Natural killer cell (primary cell): ENCODE data around the gene OLFM4. TPM values are rescaled to one million over a fixed set of nuclear protein-coding genes. Genes with fewer than 3 reads are reported as not detected.

Experiments
- ATAC-seq, 3 donors: fragments of 150-1000 bp in 2 of 3; fragments of 200-7000 bp in 1 of 3; cut with Tn5 transposase; 1 replicate in 1 of 3; 2 replicates in 2 of 3; pipeline ENCODE4 v1.10.0; 2021; ENCODE audit warnings: mild to moderate bottlenecking in 2 of 3, moderate library complexity in 2 of 3
- DNase-seq, 2 donors: peaks; one replicate each; pipeline versions ENCODE4 v3.0.0 to v3.0.0-alpha.2; 2013 to 2021; ENCODE audit warnings: mixed read lengths in 1 of 2
- H3K27ac ChIP-seq: one replicate; pipeline ENCODE4 v1.5.1; 2013; ENCODE audit warnings: mild to moderate bottlenecking, low read length
- H3K27me3 ChIP-seq: one replicate; pipeline ENCODE4 v1.6.1; 2013; ENCODE audit warnings: low read length; ENCODE audit not compliant: control insufficient read depth, insufficient read depth
- H3K36me3 ChIP-seq: one replicate; pipeline ENCODE4 v1.6.1; 2013; ENCODE audit warnings: low read length; ENCODE audit not compliant: control insufficient read depth, insufficient read depth
- H3K4me1 ChIP-seq: one replicate; pipeline ENCODE4 v1.6.1; 2013; ENCODE audit warnings: low read length; ENCODE audit not compliant: control insufficient read depth, insufficient read depth
- H3K4me3 ChIP-seq: one replicate; pipeline ENCODE4 v1.5.1; 2013; ENCODE audit warnings: low read length
- H3K9me3 ChIP-seq: one replicate; pipeline ENCODE4 v1.6.1; 2013; ENCODE audit warnings: low read length; ENCODE audit not compliant: control insufficient read depth, insufficient read depth
- H3K27ac Mint-ChIP-seq, 2 donors: one replicate each; pipeline ENCODE4 v1.8.0; 2022; ENCODE audit warnings: mild to moderate bottlenecking in 2 of 2, mixed read lengths in 2 of 2, moderate library complexity in 1 of 2
- H3K27me3 Mint-ChIP-seq, 2 donors: one replicate each; pipeline ENCODE4 v1.8.0; 2022; ENCODE audit warnings: low read depth in 2 of 2, mixed read lengths in 2 of 2
- H3K36me3 Mint-ChIP-seq: one replicate; pipeline ENCODE4 v1.8.0; 2022; ENCODE audit warnings: mixed read lengths
- H3K4me1 Mint-ChIP-seq, 2 donors: one replicate each; pipeline ENCODE4 v1.8.0; 2022; ENCODE audit warnings: mixed read lengths in 2 of 2
- H3K4me3 Mint-ChIP-seq: one replicate; pipeline ENCODE4 v1.8.0; 2022; ENCODE audit warnings: mild to moderate bottlenecking, moderate library complexity, mixed read lengths
- H3K9me3 Mint-ChIP-seq, 2 donors: one replicate each; pipeline ENCODE4 v1.8.0; 2022; ENCODE audit warnings: mixed read lengths in 2 of 2
- WGBS: methylation state at CpG from one replicate; pipeline ENCODE4 v1.1.7; 2013; ENCODE audit warnings: missing lambda C conversion rate; ENCODE audit not compliant: insufficient coverage; 5-methylcytosine and 5-hydroxymethylcytosine counted together
- intact Hi-C: fragments of 100-400 bp; cut with micrococcal nuclease; formaldehyde crosslinking; loops from one replicate; pipeline ENCODE4 v1.14.2; 2022
- total RNA-seq, 4 donors: library from RNA; stranded (reverse); fragments of 120-200 nt in 1 of 4; gene quantifications; one replicate each; pipeline versions ENCODE4 v1.2.3 to v1.2.4, GENCODE V29; 2013 to 2022
- TF ChIP-seq, protein P1 (sequence below): fragments of 200-600 bp; IDR thresholded peaks from one replicate; pipeline ENCODE4 v1.8.0; 2022; ENCODE audit warnings: antibody characterized with exemption

OLFM4 gene
- total RNA-seq, 3 donors from 2014 or later (not counting 1 experiment from before 2014, with no cell fraction given), result not detected

DNA sequence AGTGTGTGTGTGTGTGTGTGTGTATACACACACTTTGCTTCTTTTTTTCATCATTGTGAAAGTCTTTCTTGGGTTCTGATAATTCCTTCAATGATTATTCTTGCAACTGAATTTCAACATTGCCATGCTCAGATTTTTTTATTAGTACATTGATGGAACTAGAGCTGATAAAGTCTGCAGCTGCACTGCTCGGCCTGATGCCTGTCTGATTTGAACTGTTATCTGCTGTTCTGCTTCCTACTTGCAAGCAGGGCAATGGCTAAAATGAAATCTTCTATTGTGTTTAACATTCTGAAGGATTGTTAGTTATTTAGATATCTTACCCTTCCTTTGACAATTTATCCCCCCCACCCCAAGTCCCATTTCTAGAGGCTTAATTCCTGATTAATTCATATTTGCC, 61.3 kb downstream of the OLFM4 start:
- TF ChIP-seq, protein P1, sequence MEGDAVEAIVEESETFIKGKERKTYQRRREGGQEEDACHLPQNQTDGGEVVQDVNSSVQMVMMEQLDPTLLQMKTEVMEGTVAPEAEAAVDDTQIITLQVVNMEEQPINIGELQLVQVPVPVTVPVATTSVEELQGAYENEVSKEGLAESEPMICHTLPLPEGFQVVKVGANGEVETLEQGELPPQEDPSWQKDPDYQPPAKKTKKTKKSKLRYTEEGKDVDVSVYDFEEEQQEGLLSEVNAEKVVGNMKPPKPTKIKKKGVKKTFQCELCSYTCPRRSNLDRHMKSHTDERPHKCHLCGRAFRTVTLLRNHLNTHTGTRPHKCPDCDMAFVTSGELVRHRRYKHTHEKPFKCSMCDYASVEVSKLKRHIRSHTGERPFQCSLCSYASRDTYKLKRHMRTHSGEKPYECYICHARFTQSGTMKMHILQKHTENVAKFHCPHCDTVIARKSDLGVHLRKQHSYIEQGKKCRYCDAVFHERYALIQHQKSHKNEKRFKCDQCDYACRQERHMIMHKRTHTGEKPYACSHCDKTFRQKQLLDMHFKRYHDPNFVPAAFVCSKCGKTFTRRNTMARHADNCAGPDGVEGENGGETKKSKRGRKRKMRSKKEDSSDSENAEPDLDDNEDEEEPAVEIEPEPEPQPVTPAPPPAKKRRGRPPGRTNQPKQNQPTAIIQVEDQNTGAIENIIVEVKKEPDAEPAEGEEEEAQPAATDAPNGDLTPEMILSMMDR, result no peak
- Histone ChIP-seq H3K27ac (no peak overlapping the region), H3K4me1 (no peaks in the 10 kb centered on the region), H3K27me3 (no peaks in the 10 kb centered on the region), H3K9me3 (no peaks in the 10 kb centered on the region), H3K4me3 (no peak overlapping the region), H3K36me3 (no peaks in the 10 kb centered on the region)
- 82% methylated on average over 1 of the region's 1 CpG for WGBS
- intact Hi-C loops, result no loop called here
- no peaks in the 10 kb centered on the region for H3K36me3 Mint-ChIP-seq
- H3K9me3 Mint-ChIP-seq, result peaks cover 2% of the 10 kb centered on the region in 2 donors
- no peak overlapping the region for H3K27ac Mint-ChIP-seq
- H3K4me1 Mint-ChIP-seq, result no peaks in the 10 kb centered on the region
- peaks cover 7 to 23% of the 10 kb centered on the region in 2 donors for H3K27me3 Mint-ChIP-seq
- H3K4me3 Mint-ChIP-seq, result no peak overlapping the region
- no peak for DNase-seq
- ATAC-seq, result no peak

DNA sequence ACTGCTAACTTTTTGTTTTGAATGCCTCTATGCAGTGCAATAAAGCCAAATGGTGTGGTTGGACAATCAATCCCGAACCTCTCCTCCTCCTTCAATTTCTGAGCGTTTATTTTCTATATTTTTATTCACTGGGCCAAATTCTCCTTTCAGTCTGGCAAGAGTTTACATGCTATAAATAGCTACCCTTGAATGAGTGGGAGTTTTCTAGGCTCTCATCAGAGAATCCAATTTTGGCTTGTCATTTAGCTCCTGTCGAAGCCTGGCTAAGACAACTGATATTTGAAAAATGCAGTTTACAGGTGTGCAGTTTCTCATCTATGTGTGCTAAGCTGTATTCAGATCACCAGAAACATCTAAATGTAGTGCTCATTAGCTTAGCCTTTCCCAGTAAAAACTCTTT, 61.8 kb downstream of the OLFM4 start:
- no peaks in the 10 kb centered on the region for H3K4me1 Mint-ChIP-seq
- Histone ChIP-seq H3K27ac (no peak overlapping the region), H3K36me3 (no peaks in the 10 kb centered on the region), H3K9me3 (no peaks in the 10 kb centered on the region), H3K4me3 (no peak overlapping the region), H3K27me3 (no peaks in the 10 kb centered on the region), H3K4me1 (no peaks in the 10 kb centered on the region)
- intact Hi-C loops, result no loop called here
- peaks cover 7 to 23% of the 10 kb centered on the region in 2 donors for H3K27me3 Mint-ChIP-seq
- no peak overlapping the region for H3K27ac Mint-ChIP-seq
- 81% methylated on average over 3 of the region's 3 CpGs for WGBS
- DNase-seq, result no peak
- no peak for ATAC-seq
- peaks cover 2% of the 10 kb centered on the region in 2 donors for H3K9me3 Mint-ChIP-seq
- no peaks in the 10 kb centered on the region for H3K36me3 Mint-ChIP-seq
- no peak overlapping the region for H3K4me3 Mint-ChIP-seq
- TF ChIP-seq, protein P1, result no peak

DNA sequence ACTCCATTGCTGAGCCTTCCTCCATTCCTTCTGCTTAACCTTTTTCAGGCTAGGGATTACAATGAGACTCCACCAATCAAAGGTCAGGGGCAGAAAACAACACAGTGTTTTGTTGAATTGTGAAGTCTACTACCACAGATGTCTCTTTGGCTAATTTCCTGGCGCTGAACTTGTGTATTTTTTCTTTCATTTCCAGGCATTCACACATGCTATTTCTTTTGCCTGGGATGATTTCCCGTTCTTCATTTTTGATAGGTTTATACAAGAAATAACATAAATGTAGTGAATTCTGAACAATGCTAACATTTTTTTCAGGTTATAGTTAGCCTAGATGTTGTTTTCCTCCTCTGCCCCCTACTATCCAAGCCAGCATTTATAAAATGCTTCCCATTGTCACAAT, 64.3 kb downstream of the OLFM4 start:
- DNase-seq (no peak), ATAC-seq (no peak)
- no CpG with 5 or more reads among the region's 2 CpGs for WGBS
- Histone ChIP-seq H3K36me3 (no peaks in the 10 kb centered on the region), H3K9me3 (no peaks in the 10 kb centered on the region), H3K27me3 (no peaks in the 10 kb centered on the region), H3K4me3 (no peak overlapping the region), H3K4me1 (no peaks in the 10 kb centered on the region), H3K27ac (no peak overlapping the region)
- intact Hi-C loops, result no loop called here
- Mint-ChIP-seq H3K27me3 (peaks cover 6 to 16% of the 10 kb centered on the region in 2 donors), H3K36me3 (no peaks in the 10 kb centered on the region), H3K4me3 (no peak overlapping the region), H3K4me1 (no peaks in the 10 kb centered on the region), H3K27ac (no peak overlapping the region), H3K9me3 (peaks cover 2% of the 10 kb centered on the region in 2 donors)
- TF ChIP-seq, protein P1, result no peak

DNA sequence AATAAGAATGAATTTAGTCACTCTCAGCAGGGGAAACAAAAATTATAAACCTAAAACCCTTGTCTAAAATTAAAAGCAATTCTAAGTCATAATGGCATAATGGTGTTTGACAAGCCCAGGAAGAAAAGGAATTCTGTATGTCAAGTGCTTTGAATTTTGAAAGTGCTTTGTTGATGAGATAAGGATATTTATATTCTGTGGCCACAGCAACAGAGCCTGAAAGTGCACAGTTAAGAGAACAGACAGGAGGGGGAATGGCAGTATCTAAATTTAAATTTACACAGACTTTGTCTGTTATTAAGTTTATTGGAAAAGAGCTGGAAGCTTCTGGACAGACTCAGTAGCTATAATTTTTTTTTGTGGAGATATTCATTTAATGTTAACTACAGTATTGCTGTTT, 69.8 kb downstream of the OLFM4 start:
- H3K4me1 Mint-ChIP-seq, result no peaks in the 10 kb centered on the region
- Histone ChIP-seq H3K27me3 (peaks cover 3% of the 10 kb centered on the region), H3K36me3 (no peaks in the 10 kb centered on the region), H3K27ac (no peak overlapping the region), H3K4me1 (no peaks in the 10 kb centered on the region), H3K9me3 (no peaks in the 10 kb centered on the region), H3K4me3 (no peak overlapping the region)
- intact Hi-C loops, result no loop called here
- ATAC-seq, result no peak
- no peaks in the 10 kb centered on the region for H3K9me3 Mint-ChIP-seq
- DNase-seq, result no peak
- TF ChIP-seq, protein P1, result no peak
- peaks cover 8% of the 10 kb centered on the region for H3K36me3 Mint-ChIP-seq
- H3K27me3 Mint-ChIP-seq, result no peaks in the 10 kb centered on the region
- no peak overlapping the region for H3K27ac Mint-ChIP-seq
- H3K4me3 Mint-ChIP-seq, result no peak overlapping the region
